ENCODE results near the gene SCN9A.

Gene SCN9A

DNA sequence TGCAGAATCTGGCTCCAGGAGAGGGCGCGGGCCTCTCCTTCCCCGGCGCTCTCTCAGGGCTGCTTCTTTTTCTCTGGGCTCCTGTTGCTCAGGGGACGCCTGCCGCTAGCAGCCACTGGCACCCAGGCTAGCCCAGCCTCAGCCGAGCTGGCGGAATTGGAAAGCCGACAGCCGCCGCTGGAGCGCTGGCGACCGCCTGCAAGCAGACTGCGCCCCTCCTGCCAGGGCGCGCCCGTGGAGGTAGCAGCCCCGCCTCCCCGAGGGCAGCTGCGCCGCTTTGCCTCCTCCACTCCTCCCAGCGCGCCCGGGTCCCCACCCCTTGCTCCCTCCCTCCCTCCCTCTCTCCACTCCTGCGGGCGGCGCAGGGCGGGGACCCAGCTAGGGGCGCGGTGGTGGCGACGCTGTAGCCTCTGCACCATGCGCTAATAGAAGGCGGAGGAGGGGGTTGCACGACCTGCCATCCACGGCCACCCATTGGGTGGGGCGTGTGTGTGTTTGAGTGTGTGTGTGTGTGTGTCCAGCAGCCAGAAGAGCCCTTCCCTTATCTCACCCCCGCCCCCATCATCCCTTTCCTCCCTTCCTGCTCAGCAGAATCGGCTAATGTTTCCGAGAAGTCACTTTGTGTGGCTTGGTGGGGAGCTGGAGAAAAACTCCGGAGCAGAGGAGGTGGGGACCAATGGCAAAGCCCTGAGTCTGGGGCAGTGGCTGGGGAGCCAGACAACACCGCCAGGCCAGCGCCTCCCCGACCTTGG, at the start of gene SCN9A:
SCN9A (minus strand) TSS at position 209 of the 752 bp plus-strand sequence. CDS start 64,188 bp downstream, outside the sequence.
- TF ChIP-seq, protein P1, sequence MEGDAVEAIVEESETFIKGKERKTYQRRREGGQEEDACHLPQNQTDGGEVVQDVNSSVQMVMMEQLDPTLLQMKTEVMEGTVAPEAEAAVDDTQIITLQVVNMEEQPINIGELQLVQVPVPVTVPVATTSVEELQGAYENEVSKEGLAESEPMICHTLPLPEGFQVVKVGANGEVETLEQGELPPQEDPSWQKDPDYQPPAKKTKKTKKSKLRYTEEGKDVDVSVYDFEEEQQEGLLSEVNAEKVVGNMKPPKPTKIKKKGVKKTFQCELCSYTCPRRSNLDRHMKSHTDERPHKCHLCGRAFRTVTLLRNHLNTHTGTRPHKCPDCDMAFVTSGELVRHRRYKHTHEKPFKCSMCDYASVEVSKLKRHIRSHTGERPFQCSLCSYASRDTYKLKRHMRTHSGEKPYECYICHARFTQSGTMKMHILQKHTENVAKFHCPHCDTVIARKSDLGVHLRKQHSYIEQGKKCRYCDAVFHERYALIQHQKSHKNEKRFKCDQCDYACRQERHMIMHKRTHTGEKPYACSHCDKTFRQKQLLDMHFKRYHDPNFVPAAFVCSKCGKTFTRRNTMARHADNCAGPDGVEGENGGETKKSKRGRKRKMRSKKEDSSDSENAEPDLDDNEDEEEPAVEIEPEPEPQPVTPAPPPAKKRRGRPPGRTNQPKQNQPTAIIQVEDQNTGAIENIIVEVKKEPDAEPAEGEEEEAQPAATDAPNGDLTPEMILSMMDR (IDR thresholded peaks at IDR 0.05; ENCODE audit: borderline replicate concordance, insufficient read depth, low read depth, low read length): no peak
- no peak within 1 kb of the TSS for H3K4me3 ChIP-seq (ENCODE audit: low read depth, low read length)

DNA sequence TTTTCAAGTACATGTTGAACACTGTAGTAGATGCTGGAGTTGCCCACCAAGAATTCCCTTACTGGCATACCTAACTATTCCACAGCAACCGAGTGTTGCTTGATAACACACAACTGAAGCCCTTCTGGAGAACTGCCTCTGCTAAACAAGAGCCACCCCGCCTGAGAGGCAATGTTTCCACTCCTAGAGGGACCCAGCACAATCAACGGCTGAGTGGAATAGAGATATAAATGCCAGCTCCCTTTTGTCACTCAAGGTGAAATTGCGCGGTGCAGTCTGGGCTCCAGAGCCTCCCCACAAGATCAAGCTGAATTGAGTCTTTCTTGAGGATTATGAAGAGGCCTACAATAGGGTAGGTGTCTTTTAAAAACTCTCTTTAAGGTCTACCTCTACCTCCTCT, 49.1 kb upstream of the SCN9A start:
- TF ChIP-seq, protein P1 (IDR thresholded peaks at IDR 0.05; ENCODE audit: borderline replicate concordance, insufficient read depth, low read depth, low read length): no peak
- no peak overlapping the region for H3K4me3 ChIP-seq (ENCODE audit: low read depth, low read length)

DNA sequence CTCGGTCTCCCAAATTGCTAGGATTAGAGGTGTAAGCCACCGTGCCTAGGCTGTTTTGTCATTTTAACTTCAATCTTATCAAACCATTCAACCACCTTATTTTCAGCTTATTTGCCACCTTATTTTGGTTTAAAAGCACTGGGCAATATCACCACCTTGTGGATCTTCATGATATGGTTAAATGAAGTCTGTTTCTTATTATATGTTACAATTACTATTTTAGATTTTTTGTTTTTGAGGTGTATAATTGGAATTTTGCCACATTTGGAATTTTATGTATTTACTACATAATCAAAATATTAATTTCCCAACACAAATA, 43.8 kb upstream of the SCN9A start:
- no peak overlapping the region for H3K4me3 ChIP-seq (ENCODE audit: low read depth, low read length)
- TF ChIP-seq, protein P1 (IDR thresholded peaks at IDR 0.05; ENCODE audit: borderline replicate concordance, insufficient read depth, low read depth, low read length): no peak

DNA sequence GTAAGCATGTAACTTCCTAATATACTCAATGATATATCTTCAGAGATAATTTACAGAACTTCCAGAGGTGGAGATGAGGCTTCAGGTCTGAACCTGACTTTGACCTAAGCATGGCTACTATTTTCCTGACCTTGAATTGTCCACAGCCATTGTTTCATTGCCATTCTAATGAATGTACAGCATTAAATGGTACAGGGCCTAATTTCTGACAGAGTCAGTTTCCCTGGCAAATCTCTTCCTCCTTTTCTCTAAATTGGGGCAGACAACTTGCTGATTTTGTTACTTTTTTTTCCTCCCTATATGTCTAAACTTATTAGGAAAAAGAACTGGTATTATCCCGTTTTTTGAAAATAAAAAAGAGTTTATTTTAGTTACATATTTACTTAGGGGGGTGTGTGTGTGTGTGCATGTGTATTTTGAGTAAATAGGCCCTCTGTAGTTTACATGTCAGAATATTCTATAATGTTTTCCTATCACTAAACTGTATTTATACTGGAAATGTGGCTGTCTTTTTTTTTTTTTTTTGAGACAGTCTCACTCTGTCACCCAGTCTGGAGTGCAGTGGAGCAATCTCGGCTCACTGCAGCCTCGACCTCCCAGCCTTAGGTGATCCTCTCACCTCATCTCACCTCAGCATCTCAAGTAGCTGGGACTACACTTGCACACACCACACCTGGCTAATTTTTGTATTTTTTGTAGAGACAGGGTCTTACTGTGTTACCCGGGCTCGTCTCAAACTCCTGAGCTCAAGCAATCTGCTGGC, 43.3 kb upstream of the SCN9A start:
- TF ChIP-seq, protein P1 (IDR thresholded peaks at IDR 0.05; ENCODE audit: borderline replicate concordance, insufficient read depth, low read depth, low read length): no peak
- H3K4me3 ChIP-seq (ENCODE audit: low read depth, low read length): no peak overlapping the region

DNA sequence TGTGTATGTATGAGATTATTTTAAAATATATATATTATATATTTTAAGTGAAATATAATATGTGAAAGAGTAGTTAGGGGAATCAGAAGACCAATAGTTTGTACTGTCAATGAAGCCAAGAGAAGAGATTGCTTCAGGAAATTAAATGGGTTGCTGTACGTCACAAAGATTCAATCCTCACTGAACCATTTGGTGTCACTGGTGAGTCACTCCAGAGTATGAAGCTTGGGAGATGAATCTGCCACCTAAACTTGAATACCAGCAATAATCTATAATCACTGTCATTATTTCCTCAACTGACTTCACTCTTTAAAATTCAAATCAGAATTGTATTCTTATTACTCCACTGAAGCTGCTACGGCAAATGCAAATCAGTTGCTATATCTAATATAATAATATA, 41.9 kb upstream of the SCN9A start:
- no peak overlapping the region for H3K4me3 ChIP-seq (ENCODE audit: low read depth, low read length)
- TF ChIP-seq, protein P1 (IDR thresholded peaks at IDR 0.05; ENCODE audit: borderline replicate concordance, insufficient read depth, low read depth, low read length): no peak

DNA sequence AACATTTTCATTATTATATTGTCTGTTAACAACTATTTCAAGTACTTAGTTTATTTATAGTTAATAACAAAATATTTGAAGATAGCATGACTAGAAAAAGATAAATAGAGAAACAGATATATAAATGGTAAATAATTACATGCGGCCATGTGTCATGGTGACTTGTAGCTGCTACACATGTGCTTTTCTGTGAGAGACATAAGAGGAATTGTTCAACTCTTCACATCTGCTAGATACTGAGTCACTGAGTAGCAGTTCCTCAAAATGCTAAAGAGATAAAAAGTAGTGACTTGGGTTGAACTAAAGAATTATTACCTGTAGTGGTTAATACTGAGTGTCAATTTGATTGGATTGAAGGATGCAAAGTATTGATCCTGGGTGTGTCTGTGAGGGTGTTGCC, 37.5 kb upstream of the SCN9A start:
- H3K4me3 ChIP-seq (ENCODE audit: low read depth, low read length): no peak overlapping the region
- TF ChIP-seq, protein P1 (IDR thresholded peaks at IDR 0.05; ENCODE audit: borderline replicate concordance, insufficient read depth, low read depth, low read length): no peak
